GM12864 (cell line): ENCODE data around the gene AKIRIN2.
A peak's percentile ranks its signal among the peaks of the same experiment; 100 is the strongest.

Experiments
- DNase-seq: peaks from one replicate; pipeline ENCODE4 v3.0.0-alpha.2; 2011; ENCODE audit warnings: low read depth
- H3K4me3 ChIP-seq: 2 replicates; pipeline ENCODE4 v1.5.1; 2011; ENCODE audit warnings: mild to moderate bottlenecking, low read depth, low read length, control low read depth
- CTCF ChIP-seq: IDR thresholded peaks from 2 replicates; pipeline ENCODE4 v1.5.1; 2011; ENCODE audit warnings: low read depth, mild to moderate bottlenecking, moderate library complexity, low read length, control low read depth, inconsistent platforms; ENCODE audit errors: missing control alignments

Gene AKIRIN2

GRCh38 chr6:87658516-87658915 is 43.5 kb downstream of the AKIRIN2 start:
- DNase-seq: no peak
- no peak for TF ChIP-seq CTCF
- H3K4me3 ChIP-seq: no peak overlapping the region

- H3K4me3 ChIP-seq: no peak overlapping the region
- peak; percentile 25 for DNase-seq
- TF ChIP-seq CTCF: no peak
These were observed 45.2 kb downstream of the AKIRIN2 start for GRCh38 chr6:87656857-87657256.

- no peak for TF ChIP-seq CTCF
- H3K4me3 ChIP-seq: no peak overlapping the region
- no peak for DNase-seq
These were observed 46.2 kb downstream of the AKIRIN2 start for GRCh38 chr6:87655824-87656223.

DNA sequence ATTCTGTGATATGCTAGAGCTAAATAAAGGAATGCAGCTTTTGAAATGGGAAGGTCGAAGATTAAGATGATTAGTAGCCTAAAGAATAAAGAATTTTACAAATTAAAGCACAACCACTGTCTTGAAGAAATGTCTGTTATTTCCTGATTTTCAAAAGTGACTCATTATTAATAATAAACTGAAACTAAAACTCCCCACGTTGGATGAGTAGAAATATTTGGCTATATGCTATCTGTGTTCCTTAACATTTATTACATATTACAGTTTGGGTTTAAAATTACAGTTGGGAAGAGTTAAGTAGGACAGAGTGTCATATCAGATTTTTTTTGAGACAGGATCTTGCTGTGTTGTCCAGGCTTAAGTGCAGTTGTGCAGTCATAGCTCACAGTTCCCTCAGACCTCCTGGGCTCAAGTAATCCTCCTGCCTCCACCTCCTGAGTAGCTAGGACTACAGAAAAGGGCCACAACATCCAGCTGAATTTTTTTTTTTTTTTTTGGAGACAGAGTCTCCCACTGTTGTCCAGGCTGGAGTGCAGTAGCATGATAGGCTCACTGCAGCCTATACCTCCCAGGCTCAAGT is 47.1 kb downstream of the AKIRIN2 start:
- no peak overlapping the region for H3K4me3 ChIP-seq
- no peak for TF ChIP-seq CTCF
- no peak for DNase-seq

DNA sequence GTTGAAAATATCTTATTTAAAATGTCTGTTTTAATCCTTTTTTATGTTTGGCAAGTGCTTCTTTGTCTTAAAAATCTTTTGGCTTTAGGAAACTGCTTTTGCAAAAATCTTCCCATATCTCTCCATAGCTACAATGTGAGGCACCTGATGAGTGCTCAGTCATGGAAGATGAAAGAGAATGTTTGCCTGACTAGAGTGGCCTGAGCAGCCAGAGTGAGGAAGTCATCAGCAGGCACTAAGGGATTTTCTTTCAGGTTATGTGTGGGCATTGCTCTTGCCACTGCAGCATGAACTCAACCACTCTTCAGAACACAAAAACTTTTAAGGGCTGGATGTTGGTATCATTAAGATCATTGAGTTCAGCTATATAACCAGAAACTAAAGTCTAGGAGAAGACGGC is 47.9 kb downstream of the AKIRIN2 start:
- TF ChIP-seq CTCF: no peak
- H3K4me3 ChIP-seq: no peak overlapping the region
- DNase-seq: no peak

DNA sequence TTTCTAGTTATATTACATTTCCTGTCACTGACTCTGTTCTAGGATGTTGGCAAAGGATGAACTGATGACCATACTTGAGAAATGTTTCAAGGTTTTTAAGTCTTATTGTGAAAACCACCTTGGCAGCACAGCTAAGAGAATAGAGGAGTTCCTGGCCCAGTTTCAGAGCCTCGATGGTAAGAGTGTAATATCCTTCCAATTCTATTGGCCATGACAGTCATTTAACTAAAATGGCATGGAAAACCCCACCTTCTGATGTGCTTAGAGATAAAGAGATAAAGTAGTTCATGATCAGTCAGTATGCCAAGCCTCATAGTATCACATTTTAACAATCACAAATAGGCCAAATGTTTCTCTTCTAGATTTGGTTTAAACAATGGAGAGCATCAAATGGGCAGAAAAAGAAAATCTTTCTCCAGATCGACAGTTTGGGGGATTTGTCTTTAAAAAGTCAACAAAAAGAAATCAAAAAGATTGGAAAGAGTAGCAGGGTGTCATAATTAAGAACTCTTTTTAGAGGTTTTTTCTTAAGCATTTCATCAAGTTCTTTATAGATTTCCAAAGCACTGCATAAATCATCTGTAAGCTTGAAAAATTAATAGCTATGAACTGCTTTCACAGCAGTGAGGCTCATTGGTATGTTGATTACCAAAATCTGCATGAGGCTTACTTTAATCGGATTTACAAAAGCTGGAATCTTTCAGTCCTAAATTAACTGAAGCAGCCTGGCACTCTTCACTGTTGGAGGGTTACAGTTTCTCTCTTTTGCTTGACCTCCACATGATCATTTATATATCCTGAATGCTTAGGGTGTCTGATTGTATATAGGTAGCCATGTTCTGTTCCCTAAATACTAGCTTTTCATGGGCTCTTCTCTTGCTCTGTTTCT is 48.7 kb downstream of the AKIRIN2 start:
- H3K4me3 ChIP-seq: no peak overlapping the region
- no peak for TF ChIP-seq CTCF
- DNase-seq: no peak

DNA sequence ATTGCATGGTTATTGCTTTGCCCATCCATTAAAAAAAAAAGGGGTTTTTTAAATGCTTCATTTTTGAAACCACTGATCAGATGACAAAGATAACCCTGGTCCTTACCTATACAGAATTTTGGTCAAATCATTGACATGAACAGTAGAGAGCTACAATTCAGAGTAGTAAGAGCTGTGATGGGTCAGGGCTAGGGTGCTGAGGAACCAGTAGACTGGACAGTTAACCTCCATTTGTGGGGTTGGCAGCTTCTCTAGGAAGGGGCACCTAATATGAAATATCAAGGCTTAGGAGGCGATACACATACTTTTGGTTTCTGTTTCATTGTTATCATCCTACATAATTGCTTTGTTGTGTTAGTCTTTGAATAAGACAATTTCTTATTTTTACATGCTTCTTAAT is 57.0 kb downstream of the AKIRIN2 start:
- no peak for DNase-seq

More for the DNA sequence above, 57.0 kb downstream of the AKIRIN2 start:
- TF ChIP-seq CTCF: no peak
- H3K4me3 ChIP-seq: no peak overlapping the region
